Spleen (tissue), 7 donors: ENCODE measurements around the gene UXS1.

Experiments used
- CTCF ChIP-seq, 11 experiments: fragments of 200-600 bp in 7 of 11; fragments of 450-650 bp in 4 of 11; sonication (generic) in 4 of 11; IDR thresholded peaks in 8 of 11; conservative IDR thresholded peaks in 3 of 11; 1 replicate in 7 of 11; 2 replicates in 4 of 11; pipeline versions ENCODE4 v1.4.0 to v1.8.0; 2016 to 2021; ENCODE audit warnings: antibody characterized with exemption in 11 of 11, inconsistent platforms in 4 of 11, mild to moderate bottlenecking in 1 of 11
- POLR2A ChIP-seq, 3 donors: fragments of 450-650 bp; IDR thresholded peaks; one replicate each; pipeline ENCODE4 v1.5.1; 2017; ENCODE audit warnings: antibody characterized with exemption in 3 of 3, mild to moderate bottlenecking in 1 of 3
- donor health status: DM: no; HTN: no; CAD: no; lungs with moderate emphysema.
- donor health status: DM: no; HTN: no; CAD: no.
- donor health status: DM: no; HTN: no; CAD: no.

DNA sequence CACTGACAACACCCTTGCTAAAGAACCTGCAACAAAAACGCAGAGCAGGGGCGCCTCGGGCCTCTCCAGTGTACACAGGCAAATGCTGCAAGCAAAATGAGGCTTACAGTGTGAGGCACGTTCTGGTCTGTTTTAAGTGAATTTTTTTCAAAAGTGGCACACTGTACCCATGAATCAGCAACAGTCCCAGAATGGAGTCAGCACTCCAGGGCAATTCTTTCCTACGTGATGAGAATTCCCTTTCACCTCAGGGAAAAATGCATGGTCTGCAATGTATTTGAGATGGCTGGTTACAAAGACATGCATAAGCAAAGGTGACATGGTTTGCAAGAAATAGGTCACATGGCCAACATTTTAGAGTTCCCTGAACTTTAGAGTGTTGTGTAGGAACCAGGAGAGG is 94.4 kb downstream of the UXS1 start:
- TF ChIP-seq CTCF (IDR thresholded peaks at IDR 0.05 in 8 of 11, conservative IDR thresholded peaks at IDR 0.05 in 3 of 11) = no peak
- TF ChIP-seq POLR2A (IDR thresholded peaks at IDR 0.05) = no peak
